ENCODE measurements around the gene MYDGF. TPM values are rescaled to one million over a fixed set of nuclear protein-coding genes. Genes with fewer than 3 reads are reported as not detected.
A peak's percentile ranks its signal among the peaks of the same experiment; 100 is the strongest.

The MYDGF gene
- total RNA-seq, 3 donors from 2014 or later, result 50.2 to 85.9 (median 54.8) TPM

DNA sequence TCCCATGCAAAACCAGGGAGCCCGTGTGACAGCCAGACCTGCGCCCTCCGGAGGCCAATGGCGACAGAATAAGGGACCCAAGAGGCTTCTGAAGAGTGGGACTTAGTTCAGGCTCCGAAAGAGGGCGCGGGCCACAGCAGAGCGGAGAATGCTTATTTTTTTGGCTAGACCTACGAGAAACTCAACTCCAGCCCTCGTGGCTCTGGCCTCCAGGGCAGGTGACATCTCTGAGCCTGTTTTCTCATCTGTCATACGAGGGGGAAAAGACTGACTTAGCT lies 30.5 kb upstream of the MYDGF start:
- TF ChIP-seq, protein P1, sequence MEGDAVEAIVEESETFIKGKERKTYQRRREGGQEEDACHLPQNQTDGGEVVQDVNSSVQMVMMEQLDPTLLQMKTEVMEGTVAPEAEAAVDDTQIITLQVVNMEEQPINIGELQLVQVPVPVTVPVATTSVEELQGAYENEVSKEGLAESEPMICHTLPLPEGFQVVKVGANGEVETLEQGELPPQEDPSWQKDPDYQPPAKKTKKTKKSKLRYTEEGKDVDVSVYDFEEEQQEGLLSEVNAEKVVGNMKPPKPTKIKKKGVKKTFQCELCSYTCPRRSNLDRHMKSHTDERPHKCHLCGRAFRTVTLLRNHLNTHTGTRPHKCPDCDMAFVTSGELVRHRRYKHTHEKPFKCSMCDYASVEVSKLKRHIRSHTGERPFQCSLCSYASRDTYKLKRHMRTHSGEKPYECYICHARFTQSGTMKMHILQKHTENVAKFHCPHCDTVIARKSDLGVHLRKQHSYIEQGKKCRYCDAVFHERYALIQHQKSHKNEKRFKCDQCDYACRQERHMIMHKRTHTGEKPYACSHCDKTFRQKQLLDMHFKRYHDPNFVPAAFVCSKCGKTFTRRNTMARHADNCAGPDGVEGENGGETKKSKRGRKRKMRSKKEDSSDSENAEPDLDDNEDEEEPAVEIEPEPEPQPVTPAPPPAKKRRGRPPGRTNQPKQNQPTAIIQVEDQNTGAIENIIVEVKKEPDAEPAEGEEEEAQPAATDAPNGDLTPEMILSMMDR (IDR thresholded peaks at IDR 0.05), result no peak
- no peak overlapping the region for H3K4me3 ChIP-seq
- ATAC-seq (no peak), DNase-seq (no peak)
- peaks cover 10% of the 10 kb centered on the region for H3K36me3 ChIP-seq (ENCODE audit: low read depth)
- H3K4me1 ChIP-seq (ENCODE audit: low read depth), result peaks cover 4% of the 10 kb centered on the region
- no peaks in the 10 kb centered on the region for H3K9me3 ChIP-seq
- intact Hi-C loops (cut with DNase I, micrococcal nuclease), result no loop called here

DNA sequence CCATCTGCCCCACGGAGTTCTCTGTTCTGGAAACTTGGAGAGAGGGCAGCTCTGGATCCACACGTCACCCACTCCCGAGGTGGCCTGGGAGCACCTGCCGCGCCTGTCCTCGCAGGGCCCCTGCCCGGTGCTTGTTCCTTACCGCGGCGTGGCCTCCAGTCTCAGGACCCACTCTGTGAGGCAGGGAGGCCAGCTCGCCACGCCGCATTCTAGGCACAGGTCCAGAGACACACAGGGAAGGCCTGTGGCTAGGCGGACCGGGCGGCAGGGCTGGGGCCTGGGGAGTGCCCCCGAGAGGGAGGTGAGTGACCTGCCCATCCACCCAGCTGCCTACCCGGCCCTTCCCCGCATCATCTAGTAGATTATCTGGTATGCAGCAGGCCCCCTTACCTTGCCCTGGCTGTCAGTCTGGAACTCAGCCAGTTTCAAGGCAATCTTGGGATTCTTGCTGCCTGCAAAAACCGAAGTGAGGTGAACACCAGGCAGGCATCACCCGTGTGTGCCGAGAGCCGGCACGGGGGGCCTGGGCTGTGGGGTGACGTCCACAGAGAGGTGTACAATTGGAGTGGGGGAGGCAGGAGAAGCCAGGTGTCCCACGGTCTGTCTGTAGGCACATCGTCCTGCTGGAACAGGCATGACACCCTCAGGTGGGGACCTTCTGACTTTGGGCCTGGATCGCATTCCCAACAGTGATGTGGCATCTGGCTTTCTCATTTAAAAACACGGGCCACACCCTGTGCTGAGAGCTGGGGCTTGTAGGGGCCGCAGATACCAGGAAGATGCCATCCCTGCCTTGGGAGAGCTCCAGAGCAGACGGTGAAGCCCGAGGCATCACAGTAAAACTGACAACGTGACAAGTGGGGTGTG lies 29.9 kb upstream of the MYDGF start:
- H3K36me3 ChIP-seq (ENCODE audit: low read depth), result peaks cover 16% of the 10 kb centered on the region
- DNase-seq (peak in 1 of 3 donors; percentile 47), ATAC-seq (no peak)
- no peaks in the 10 kb centered on the region for H3K9me3 ChIP-seq
- intact Hi-C loops (cut with DNase I, micrococcal nuclease), result no loop called here
- H3K4me3 ChIP-seq, result no peak overlapping the region
- TF ChIP-seq, protein P1 (IDR thresholded peaks at IDR 0.05), result no peak
- H3K4me1 ChIP-seq (ENCODE audit: low read depth), result no peaks in the 10 kb centered on the region

DNA sequence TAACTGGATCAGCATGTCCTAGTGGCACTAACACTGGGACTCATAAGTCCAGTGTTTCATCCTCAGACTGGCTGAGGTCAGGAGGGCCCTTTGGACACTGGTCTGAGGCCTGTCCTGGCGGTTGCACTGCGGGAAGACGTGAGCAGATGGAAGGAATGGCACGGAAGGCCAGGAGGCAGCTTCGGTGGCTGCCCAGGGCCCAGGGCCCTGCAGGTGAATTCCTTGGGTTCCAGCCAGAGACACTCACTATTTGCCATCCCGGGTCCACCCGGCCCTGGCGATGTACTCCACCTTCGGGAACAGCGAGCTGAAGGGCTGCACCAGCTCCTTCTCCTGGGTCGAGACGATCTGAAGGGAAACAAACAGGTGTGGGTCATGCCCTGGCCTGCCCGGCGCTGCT lies 27.2 kb upstream of the MYDGF start:
- Histone ChIP-seq H3K4me3 (no peak overlapping the region), H3K4me1 (ENCODE audit: low read depth) (no peaks in the 10 kb centered on the region), H3K9me3 (no peaks in the 10 kb centered on the region), H3K36me3 (ENCODE audit: low read depth) (peaks cover 29% of the 10 kb centered on the region)
- ATAC-seq (no peak), DNase-seq (no peak)
- TF ChIP-seq, protein P1 (IDR thresholded peaks at IDR 0.05), result no peak
- intact Hi-C loops (cut with DNase I, micrococcal nuclease), result no loop called here

DNA sequence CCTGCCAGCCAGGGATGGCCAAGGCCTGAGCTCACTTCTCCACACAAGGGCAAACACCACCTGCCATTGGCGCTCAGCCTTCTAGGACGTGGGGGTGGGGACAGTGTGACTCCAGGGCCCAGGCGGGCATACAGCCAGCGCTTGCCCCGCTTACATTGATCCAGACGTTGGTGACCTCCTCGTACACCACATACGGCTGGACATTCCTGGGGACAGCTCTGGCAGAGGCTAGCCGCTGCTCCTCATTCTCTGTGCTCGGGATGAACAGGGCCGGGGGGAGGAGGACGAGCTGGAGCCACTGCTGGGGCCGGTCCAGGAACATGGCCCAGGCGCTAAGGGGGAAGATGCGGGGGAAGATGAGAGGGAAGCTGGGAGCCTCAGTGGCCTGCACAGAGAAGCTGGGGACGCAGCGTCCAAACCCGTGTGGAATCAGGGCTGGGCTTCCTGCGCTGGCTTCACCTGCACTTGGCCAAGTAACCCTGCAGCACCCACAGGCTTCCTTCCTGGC lies 25.1 kb upstream of the MYDGF start:
- no peaks in the 10 kb centered on the region for H3K9me3 ChIP-seq
- no peak for DNase-seq
- H3K4me3 ChIP-seq, result no peak overlapping the region
- peaks cover 19% of the 10 kb centered on the region for H3K36me3 ChIP-seq (ENCODE audit: low read depth)
- no peak for ATAC-seq
- H3K4me1 ChIP-seq (ENCODE audit: low read depth), result no peaks in the 10 kb centered on the region
- intact Hi-C loops (cut with DNase I, micrococcal nuclease), result no loop called here
- TF ChIP-seq, protein P1 (IDR thresholded peaks at IDR 0.05), result no peak

DNA sequence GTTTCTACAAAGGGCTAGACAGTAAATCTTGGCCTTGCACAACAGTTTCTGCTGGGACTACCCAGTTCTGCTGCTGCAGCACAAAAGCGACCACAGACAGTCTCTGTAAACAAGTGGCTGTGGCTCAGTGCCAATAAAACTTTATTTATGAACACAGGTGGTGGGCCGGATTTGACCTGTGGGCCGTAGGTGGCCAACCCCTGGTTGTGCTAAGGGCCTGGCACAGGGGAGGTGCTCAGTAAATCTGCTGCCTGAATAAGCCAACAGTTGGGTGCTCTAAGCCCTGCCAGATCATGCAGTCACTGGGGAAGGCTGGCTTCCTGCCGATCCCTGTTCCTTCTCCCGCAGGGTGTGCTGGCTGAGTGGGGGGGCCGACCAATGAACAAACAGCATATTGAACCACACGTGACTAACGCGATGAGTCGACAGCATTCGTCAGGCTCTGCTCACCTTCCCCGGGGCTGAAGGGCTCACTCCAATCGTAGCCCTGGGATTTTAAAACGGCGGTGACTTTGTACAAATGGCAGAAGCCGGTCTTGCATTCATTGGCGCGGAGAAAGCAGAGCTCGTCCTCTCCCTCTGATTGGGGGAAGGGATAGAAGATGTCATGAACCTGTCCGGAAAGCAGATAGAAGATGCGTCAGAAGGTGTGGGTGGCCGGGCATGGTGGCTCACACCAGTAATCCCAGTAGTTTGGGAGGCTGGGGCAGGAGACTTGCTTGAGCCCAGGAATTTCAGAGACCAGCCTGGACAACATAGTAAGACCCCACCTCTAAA lies 24.3 kb upstream of the MYDGF start:
- H3K36me3 ChIP-seq (ENCODE audit: low read depth), result peaks cover 25% of the 10 kb centered on the region
- TF ChIP-seq, protein P1 (IDR thresholded peaks at IDR 0.05), result no peak
- intact Hi-C loops (cut with DNase I, micrococcal nuclease), result no loop called here
- no peak overlapping the region for H3K4me3 ChIP-seq
- DNase-seq (peak in 2 of 3 donors; percentile 25 to 57), ATAC-seq (peak; percentile 11)
- no peaks in the 10 kb centered on the region for H3K9me3 ChIP-seq
- H3K4me1 ChIP-seq (ENCODE audit: low read depth), result no peaks in the 10 kb centered on the region
